ENCODE results near the gene GPR12. TPM values are rescaled to one million over a fixed set of nuclear protein-coding genes. Genes with fewer than 3 reads are reported as not detected.

Gene GPR12
- total RNA-seq, 1 donor from 2014 or later = 0.14 TPM

DNA sequence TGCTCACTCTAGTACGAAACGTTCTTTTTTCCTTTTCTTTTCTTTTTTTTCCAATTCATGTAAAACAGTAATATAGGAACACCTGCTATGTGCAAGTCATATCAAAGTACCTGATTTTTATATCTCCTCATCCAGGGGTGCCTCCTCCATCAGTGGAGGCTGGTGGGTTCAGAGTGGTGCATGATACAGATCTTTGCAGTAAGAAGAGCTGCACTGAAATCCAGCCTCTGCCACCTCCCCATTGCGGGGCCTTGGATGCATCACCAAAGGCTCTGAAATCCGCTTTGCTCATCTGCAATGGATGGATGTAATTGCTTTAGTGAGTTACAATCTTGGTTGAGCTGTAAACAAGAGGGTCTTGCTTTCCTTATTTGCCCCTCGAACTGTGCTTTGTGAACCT lies 38.3 kb downstream of the GPR12 start:
- Mint-ChIP-seq H3K27me3 (peaks cover 3% of the 10 kb centered on the region), H3K9me3 (no peaks in the 10 kb centered on the region), H3K4me3 (no peak overlapping the region), H3K27ac (no peak overlapping the region), H3K36me3 (no peaks in the 10 kb centered on the region), H3K4me1 (ENCODE audit: unreplicated experiment) (no peaks in the 10 kb centered on the region)
- peak; percentile 22 for DNase-seq (ENCODE audit: extremely low spot score, unreplicated experiment)
- TF ChIP-seq CTCF (conservative IDR thresholded peaks at IDR 0.05) = no peak

DNA sequence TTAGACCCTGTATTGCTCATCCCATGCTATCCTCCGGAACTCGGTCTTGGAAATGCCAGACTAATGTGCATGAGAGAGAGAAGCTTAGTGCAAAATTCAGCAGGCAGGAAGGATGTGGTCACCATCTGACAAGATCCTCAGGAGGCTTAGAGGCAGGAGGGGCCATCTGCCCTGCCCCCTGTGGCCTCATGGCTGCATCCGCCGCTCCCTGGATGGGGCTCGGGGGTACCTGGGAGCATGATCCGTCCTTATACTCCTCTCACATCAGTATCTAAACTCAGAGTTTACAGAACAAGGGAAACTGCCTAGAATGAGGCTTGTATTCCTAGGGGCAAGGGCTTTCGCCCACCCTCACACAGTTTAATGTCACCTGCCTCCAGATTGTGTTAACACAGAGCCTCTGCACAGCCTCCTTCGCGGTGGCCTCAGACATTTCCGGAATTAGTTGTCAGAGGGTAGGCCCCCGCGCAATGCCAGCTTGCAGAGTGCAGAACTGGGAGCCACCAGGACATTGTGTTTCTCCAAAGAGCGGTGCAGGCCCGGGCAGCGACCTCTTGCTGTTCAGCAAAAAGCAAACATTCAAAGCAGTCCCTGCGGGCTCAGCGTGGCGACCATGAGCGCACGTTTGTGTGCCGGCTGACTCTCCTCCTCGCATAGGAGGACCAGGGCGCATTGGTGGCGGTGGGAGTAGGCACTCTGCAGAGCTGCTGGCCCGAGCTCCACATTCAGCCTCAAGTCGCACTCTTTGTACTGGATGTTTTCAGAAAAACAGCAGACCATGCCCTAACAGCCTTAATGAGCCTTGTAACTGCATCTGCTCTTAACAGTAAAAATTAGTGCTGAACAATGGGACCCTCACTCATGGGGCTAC lies 39.1 kb downstream of the GPR12 start:
- H3K9me3 Mint-ChIP-seq = no peaks in the 10 kb centered on the region
- H3K27me3 Mint-ChIP-seq = peaks cover 3% of the 10 kb centered on the region
- no peaks in the 10 kb centered on the region for H3K36me3 Mint-ChIP-seq
- no peak overlapping the region for H3K4me3 Mint-ChIP-seq
- no peak overlapping the region for H3K27ac Mint-ChIP-seq
- H3K4me1 Mint-ChIP-seq (ENCODE audit: unreplicated experiment) = no peaks in the 10 kb centered on the region
- DNase-seq (ENCODE audit: extremely low spot score, unreplicated experiment) = peak; percentile 58
- no peak for TF ChIP-seq CTCF (conservative IDR thresholded peaks at IDR 0.05)

DNA sequence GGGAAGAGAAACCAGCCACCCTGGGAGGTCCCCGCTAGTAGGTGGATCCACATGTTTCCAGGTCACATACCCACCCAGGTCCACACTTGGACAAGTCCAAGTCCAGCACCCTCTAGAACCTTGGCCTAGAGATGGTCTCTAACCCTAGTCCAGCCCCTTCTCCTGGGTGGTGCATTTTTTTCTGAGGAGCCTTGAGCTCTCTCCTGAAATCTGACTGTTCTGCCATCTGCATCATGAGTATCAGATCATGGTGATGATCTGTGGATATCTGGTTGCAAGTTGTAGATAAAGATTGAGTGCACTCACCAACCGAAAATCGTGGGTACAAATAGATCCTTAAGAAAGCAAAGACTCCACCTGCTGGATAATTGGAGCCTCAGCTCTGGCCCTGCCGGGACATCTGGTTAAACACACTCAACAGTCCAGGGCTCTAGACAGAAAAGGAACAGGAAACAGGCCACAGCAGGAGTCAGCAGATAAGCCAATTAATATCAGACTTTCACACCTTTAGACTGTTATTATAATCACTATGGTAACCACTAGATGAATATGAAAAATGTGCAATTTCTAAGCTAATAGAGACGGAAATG lies 41.1 kb downstream of the GPR12 start:
- no peak for DNase-seq (ENCODE audit: extremely low spot score, unreplicated experiment)
- Mint-ChIP-seq H3K4me3 (no peak overlapping the region), H3K27ac (no peak overlapping the region), H3K9me3 (no peaks in the 10 kb centered on the region), H3K4me1 (ENCODE audit: unreplicated experiment) (no peaks in the 10 kb centered on the region), H3K36me3 (no peaks in the 10 kb centered on the region), H3K27me3 (peaks cover 3% of the 10 kb centered on the region)
- peak; percentile 26 for TF ChIP-seq CTCF (conservative IDR thresholded peaks at IDR 0.05)

DNA sequence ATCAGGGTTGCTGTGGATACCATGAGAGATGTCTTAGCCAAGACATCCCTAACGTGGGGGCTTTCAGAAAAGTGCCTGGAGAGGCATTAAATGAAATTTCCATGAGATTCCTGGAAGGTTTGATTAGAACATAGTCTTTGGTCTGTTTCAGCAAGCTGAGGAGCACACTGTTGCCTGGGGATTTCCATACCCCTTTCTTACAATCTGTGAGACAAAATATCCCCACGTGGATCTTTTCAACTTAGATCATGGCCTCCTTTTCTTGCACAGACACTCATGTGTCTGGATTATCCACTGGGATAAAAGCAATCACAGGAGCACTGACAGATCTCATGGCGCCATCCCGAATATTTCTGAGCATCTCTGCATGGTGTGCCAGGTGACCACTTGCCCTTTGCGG lies 41.7 kb downstream of the GPR12 start:
- Mint-ChIP-seq H3K27me3 (peaks cover 3% of the 10 kb centered on the region), H3K36me3 (no peaks in the 10 kb centered on the region), H3K9me3 (no peaks in the 10 kb centered on the region), H3K4me1 (ENCODE audit: unreplicated experiment) (no peaks in the 10 kb centered on the region), H3K4me3 (no peak overlapping the region), H3K27ac (no peak overlapping the region)
- no peak for DNase-seq (ENCODE audit: extremely low spot score, unreplicated experiment)
- TF ChIP-seq CTCF (conservative IDR thresholded peaks at IDR 0.05) = no peak

DNA sequence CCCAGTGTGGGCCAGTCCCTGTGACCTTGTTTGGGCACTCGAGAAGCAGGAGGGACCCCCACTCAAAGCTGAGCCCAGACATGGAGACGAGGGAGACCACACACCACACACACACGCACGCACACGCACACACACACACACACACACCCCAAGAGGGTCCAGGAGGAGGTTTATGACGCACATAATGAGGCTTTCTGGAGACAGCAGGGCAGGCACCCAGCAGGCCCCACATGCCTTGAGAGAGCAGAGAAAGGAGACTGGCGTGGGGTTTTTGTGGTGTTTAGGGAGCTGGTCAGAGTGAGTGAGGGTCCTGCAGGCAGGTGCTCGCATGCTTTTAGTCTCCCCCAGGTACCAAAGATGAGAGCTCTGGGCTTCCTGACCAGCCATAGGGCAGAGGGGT lies 42.4 kb downstream of the GPR12 start:
- Mint-ChIP-seq H3K27me3 (peaks cover 3% of the 10 kb centered on the region), H3K9me3 (no peaks in the 10 kb centered on the region), H3K36me3 (no peaks in the 10 kb centered on the region), H3K4me1 (ENCODE audit: unreplicated experiment) (no peaks in the 10 kb centered on the region), H3K4me3 (no peak overlapping the region), H3K27ac (no peak overlapping the region)
- no peak for DNase-seq (ENCODE audit: extremely low spot score, unreplicated experiment)
- TF ChIP-seq CTCF (conservative IDR thresholded peaks at IDR 0.05) = no peak

Measured in type B pancreatic cell (in vitro differentiated cells).